SK-N-SH treated with all-trans-retinoic acid at 6 μM for 48 hours (cell line): ENCODE measurements around the gene KLHDC4.

Source experiments
- ATAC-seq: fragments of 200-7000 bp; cut with Tn5 transposase; 3 replicates; pipeline ENCODE4 v1.9.1; 2020; ENCODE audit warnings: mild to moderate bottlenecking, moderate library complexity
- ARNTL ChIP-seq: fragments of 450-650 bp; formaldehyde crosslinking; IDR thresholded peaks from 2 replicates; pipeline ENCODE4 v1.5.0; 2020; ENCODE audit warnings: low read depth, mild to moderate bottlenecking, moderate library complexity, borderline replicate concordance
- BACH2 ChIP-seq: fragments of 250-450 bp; sonication (Bioruptor Pico); IDR thresholded peaks from 2 replicates; pipeline ENCODE4 v1.9.0; 2021; ENCODE audit warnings: mild to moderate bottlenecking, borderline replicate concordance
- CSDC2 ChIP-seq: fragments of 250-450 bp; sonication (Bioruptor Pico); IDR thresholded peaks from 2 replicates; pipeline ENCODE4 v1.5.0; 2020; ENCODE audit warnings: mild to moderate bottlenecking, moderate library complexity
- ESRRG ChIP-seq: fragments of 250-450 bp; sonication (Bioruptor Pico); IDR thresholded peaks from 2 replicates; pipeline ENCODE4 v1.6.1; 2021; ENCODE audit warnings: mild to moderate bottlenecking
- GLIS3 ChIP-seq: fragments of 250-450 bp; sonication (Bioruptor Pico); IDR thresholded peaks from 2 replicates; pipeline ENCODE4 v1.5.0; 2020; ENCODE audit warnings: mild to moderate bottlenecking, moderate library complexity
- ISL1 ChIP-seq: fragments of 250-450 bp; sonication (Bioruptor Pico); IDR thresholded peaks from 2 replicates; pipeline ENCODE4 v2.1.2; 2022; ENCODE audit warnings: mild to moderate bottlenecking, moderate library complexity
- OSR1 ChIP-seq: fragments of 250-450 bp; sonication (Bioruptor Pico); IDR thresholded peaks from 2 replicates; pipeline ENCODE4 v1.8.0; 2022; ENCODE audit warnings: moderate library complexity, mild to moderate bottlenecking, inconsistent platforms
- RARB ChIP-seq: fragments of 250-450 bp; sonication (Bioruptor Pico); IDR thresholded peaks from 2 replicates; pipeline ENCODE4 v1.8.0; 2021; ENCODE audit warnings: mild to moderate bottlenecking, moderate library complexity
- SNAI2 ChIP-seq: fragments of 250-450 bp; sonication (Bioruptor Pico); IDR thresholded peaks from 2 replicates; pipeline ENCODE4 v1.5.0; 2020; ENCODE audit warnings: mild to moderate bottlenecking, moderate library complexity
- TCF4 ChIP-seq: fragments of 250-450 bp; sonication (Bioruptor Pico); IDR thresholded peaks from 2 replicates; pipeline ENCODE4 v1.8.0; 2021; ENCODE audit warnings: mild to moderate bottlenecking, moderate library complexity, borderline replicate concordance
- TOX ChIP-seq: fragments of 250-450 bp; sonication (Bioruptor Pico); IDR thresholded peaks from 2 replicates; pipeline ENCODE4 v1.8.0; 2021; ENCODE audit warnings: mild to moderate bottlenecking, moderate library complexity, borderline replicate concordance
- ZC3H10 ChIP-seq: fragments of 250-450 bp; sonication (Bioruptor Pico); IDR thresholded peaks from 2 replicates; pipeline ENCODE4 v1.5.1; 2021; ENCODE audit warnings: mild to moderate bottlenecking, moderate library complexity
- ZFP3 ChIP-seq: fragments of 250-450 bp; sonication (Bioruptor Pico); IDR thresholded peaks from 2 replicates; pipeline ENCODE4 v1.5.0; 2020; ENCODE audit warnings: mild to moderate bottlenecking, moderate library complexity
- ZFP30 ChIP-seq: fragments of 450-650 bp; formaldehyde crosslinking; IDR thresholded peaks from 2 replicates; pipeline ENCODE4 v1.5.0; 2022; ENCODE audit warnings: mild to moderate bottlenecking, moderate library complexity
- ZNF565 ChIP-seq: fragments of 450-650 bp; formaldehyde crosslinking; conservative IDR thresholded peaks from 2 replicates; pipeline ENCODE4 v1.5.0; 2020; ENCODE audit warnings: low read depth, mild to moderate bottlenecking, moderate library complexity
- ZNF70 ChIP-seq: fragments of 450-650 bp; formaldehyde crosslinking; IDR thresholded peaks from 2 replicates; pipeline ENCODE4 v1.5.0; 2020; ENCODE audit warnings: mild to moderate bottlenecking, moderate library complexity
- ZNF8 ChIP-seq: fragments of 450-650 bp; formaldehyde crosslinking; IDR thresholded peaks from 2 replicates; pipeline ENCODE4 v1.5.0; 2020; ENCODE audit warnings: mild to moderate bottlenecking, moderate library complexity
- TF ChIP-seq, protein P1 (sequence below): fragments of 250-450 bp; sonication (Bioruptor Pico); IDR thresholded peaks from 2 replicates; pipeline ENCODE4 v1.5.1; 2021; ENCODE audit warnings: mild to moderate bottlenecking, moderate library complexity
- TF ChIP-seq, protein P2 (sequence below): fragments of 250-450 bp; sonication (Bioruptor Pico); IDR thresholded peaks from 2 replicates; pipeline ENCODE4 v1.8.0; 2021; ENCODE audit warnings: low read depth, mild to moderate bottlenecking, moderate library complexity, borderline replicate concordance
- TF ChIP-seq, protein P3 (sequence below): fragments of 250-450 bp; sonication (Bioruptor Pico); IDR thresholded peaks from 2 replicates; pipeline ENCODE4 v1.5.0; 2020; ENCODE audit warnings: mild to moderate bottlenecking, moderate library complexity
- TF ChIP-seq, protein P4 (sequence below): fragments of 250-450 bp; sonication (Bioruptor Pico); IDR thresholded peaks from 2 replicates; pipeline ENCODE4 v1.8.0; 2020; ENCODE audit warnings: mild to moderate bottlenecking, moderate library complexity, borderline replicate concordance
- TF ChIP-seq, protein P5 (sequence below): fragments of 250-450 bp; sonication (Bioruptor Pico); IDR thresholded peaks from 2 replicates; pipeline ENCODE4 v1.5.1; 2020; ENCODE audit warnings: low read depth, mild to moderate bottlenecking, moderate library complexity

KLHDC4 gene

DNA sequence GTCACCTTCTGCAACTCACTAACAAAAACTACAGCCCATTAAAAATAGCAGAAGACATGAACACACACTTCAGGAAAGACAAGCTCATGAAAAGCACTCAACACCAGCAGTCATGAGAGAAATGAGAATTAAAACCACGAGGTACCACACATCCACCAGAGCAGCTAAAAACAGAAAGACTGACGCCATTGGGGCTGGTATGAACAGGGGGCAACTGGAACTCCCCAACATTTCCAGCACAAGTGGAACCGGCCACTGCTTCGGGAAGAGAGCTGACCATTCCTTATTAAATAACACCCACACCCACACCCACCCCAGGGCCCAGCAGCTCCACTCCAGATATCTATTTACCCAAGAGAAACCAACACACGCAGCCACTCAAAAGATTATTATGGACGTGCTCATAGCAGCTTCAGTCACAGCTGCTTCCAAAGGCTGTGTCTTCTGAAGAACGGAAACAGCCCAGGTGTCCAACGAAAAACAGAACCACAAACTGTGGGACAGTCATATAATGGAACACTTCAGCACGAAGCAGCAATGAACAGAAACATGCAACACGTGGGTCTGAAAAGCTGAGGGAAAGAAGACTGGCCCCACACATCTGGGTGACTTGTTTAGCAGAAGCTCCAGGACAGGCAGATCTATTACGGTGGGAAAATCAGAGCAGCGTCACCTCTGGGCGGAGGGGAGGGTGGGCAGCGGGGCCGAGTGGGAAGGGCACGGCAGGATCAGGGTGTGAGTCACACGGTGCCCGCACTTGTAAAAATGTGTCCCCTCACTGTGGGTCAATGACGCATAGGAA lies 41.1 kb downstream of the KLHDC4 start:
- ATAC-seq = no peak
- TF ChIP-seq, protein P1, sequence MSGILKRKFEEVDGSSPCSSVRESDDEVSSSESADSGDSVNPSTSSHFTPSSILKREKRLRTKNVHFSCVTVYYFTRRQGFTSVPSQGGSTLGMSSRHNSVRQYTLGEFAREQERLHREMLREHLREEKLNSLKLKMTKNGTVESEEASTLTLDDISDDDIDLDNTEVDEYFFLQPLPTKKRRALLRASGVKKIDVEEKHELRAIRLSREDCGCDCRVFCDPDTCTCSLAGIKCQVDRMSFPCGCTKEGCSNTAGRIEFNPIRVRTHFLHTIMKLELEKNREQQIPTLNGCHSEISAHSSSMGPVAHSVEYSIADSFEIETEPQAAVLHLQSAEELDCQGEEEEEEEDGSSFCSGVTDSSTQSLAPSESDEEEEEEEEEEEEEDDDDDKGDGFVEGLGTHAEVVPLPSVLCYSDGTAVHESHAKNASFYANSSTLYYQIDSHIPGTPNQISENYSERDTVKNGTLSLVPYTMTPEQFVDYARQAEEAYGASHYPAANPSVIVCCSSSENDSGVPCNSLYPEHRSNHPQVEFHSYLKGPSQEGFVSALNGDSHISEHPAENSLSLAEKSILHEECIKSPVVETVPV (CRISPR knock-in tag) = no peak
- TF ChIP-seq GLIS3 (CRISPR knock-in tag) (no peak), ZNF8 (no peak), ZFP3 (CRISPR knock-in tag) (no peak), ZNF565 (CRISPR knock-in tag) (no peak), TOX (CRISPR knock-in tag) (no peak), ESRRG (CRISPR knock-in tag) (no peak), ZNF70 (no peak), CSDC2 (CRISPR knock-in tag) (no peak), TCF4 (CRISPR knock-in tag) (no peak), SNAI2 (no peak)
- TF ChIP-seq, protein P2, sequence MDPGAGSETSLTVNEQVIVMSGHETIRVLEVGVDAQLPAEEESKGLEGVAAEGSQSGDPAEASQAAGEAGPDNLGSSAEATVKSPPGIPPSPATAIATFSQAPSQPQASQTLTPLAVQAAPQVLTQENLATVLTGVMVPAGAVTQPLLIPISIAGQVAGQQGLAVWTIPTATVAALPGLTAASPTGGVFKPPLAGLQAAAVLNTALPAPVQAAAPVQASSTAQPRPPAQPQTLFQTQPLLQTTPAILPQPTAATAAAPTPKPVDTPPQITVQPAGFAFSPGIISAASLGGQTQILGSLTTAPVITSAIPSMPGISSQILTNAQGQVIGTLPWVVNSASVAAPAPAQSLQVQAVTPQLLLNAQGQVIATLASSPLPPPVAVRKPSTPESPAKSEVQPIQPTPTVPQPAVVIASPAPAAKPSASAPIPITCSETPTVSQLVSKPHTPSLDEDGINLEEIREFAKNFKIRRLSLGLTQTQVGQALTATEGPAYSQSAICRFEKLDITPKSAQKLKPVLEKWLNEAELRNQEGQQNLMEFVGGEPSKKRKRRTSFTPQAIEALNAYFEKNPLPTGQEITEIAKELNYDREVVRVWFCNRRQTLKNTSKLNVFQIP (CRISPR knock-in tag) = no peak
- TF ChIP-seq, protein P3, sequence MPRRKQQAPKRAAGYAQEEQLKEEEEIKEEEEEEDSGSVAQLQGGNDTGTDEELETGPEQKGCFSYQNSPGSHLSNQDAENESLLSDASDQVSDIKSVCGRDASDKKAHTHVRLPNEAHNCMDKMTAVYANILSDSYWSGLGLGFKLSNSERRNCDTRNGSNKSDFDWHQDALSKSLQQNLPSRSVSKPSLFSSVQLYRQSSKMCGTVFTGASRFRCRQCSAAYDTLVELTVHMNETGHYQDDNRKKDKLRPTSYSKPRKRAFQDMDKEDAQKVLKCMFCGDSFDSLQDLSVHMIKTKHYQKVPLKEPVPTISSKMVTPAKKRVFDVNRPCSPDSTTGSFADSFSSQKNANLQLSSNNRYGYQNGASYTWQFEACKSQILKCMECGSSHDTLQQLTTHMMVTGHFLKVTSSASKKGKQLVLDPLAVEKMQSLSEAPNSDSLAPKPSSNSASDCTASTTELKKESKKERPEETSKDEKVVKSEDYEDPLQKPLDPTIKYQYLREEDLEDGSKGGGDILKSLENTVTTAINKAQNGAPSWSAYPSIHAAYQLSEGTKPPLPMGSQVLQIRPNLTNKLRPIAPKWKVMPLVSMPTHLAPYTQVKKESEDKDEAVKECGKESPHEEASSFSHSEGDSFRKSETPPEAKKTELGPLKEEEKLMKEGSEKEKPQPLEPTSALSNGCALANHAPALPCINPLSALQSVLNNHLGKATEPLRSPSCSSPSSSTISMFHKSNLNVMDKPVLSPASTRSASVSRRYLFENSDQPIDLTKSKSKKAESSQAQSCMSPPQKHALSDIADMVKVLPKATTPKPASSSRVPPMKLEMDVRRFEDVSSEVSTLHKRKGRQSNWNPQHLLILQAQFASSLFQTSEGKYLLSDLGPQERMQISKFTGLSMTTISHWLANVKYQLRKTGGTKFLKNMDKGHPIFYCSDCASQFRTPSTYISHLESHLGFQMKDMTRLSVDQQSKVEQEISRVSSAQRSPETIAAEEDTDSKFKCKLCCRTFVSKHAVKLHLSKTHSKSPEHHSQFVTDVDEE (CRISPR knock-in tag) = no peak
- TF ChIP-seq, protein P4, sequence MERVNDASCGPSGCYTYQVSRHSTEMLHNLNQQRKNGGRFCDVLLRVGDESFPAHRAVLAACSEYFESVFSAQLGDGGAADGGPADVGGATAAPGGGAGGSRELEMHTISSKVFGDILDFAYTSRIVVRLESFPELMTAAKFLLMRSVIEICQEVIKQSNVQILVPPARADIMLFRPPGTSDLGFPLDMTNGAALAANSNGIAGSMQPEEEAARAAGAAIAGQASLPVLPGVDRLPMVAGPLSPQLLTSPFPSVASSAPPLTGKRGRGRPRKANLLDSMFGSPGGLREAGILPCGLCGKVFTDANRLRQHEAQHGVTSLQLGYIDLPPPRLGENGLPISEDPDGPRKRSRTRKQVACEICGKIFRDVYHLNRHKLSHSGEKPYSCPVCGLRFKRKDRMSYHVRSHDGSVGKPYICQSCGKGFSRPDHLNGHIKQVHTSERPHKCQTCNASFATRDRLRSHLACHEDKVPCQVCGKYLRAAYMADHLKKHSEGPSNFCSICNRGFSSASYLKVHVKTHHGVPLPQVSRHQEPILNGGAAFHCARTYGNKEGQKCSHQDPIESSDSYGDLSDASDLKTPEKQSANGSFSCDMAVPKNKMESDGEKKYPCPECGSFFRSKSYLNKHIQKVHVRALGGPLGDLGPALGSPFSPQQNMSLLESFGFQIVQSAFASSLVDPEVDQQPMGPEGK (CRISPR knock-in tag) = no peak

DNA sequence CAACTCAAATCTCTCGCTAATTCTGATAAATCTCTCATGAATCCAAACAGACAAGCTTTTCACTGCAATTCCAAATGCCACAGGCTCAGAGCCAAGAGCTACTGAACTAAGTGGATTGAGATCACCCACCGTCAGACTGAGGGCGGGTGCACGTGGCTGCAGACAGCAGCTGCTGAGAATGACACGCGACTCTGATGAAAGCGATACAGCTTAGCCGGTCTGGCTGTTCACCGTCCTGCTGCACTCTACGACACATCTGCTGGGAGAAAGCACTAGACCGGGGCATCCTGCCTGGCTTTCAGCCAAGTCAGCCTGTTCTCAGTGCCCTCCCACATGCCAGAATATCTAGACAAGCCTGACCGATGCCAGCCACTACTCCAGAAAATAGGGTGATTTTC lies 42.6 kb downstream of the KLHDC4 start:
- peak; percentile 91 for ATAC-seq
- TF ChIP-seq ZC3H10 (CRISPR knock-in tag) = no peak
- TF ChIP-seq, protein P5, sequence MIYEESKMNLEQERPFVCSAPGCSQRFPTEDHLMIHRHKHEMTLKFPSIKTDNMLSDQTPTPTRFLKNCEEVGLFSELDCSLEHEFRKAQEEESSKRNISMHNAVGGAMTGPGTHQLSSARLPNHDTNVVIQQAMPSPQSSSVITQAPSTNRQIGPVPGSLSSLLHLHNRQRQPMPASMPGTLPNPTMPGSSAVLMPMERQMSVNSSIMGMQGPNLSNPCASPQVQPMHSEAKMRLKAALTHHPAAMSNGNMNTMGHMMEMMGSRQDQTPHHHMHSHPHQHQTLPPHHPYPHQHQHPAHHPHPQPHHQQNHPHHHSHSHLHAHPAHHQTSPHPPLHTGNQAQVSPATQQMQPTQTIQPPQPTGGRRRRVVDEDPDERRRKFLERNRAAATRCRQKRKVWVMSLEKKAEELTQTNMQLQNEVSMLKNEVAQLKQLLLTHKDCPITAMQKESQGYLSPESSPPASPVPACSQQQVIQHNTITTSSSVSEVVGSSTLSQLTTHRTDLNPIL (CRISPR knock-in tag) = 0 out of 2 replicates have a peak, but pooled peaks have one; percentile 13
- no peak for TF ChIP-seq ZNF565 (CRISPR knock-in tag)
- no peak for TF ChIP-seq ZNF8
- TF ChIP-seq, protein P1 (CRISPR knock-in tag) = no peak
- no peak for TF ChIP-seq BACH2
- TF ChIP-seq CSDC2 (CRISPR knock-in tag) = 0 out of 2 replicates have a peak, but pooled peaks have one; percentile 35
- TF ChIP-seq ARNTL (CRISPR knock-in tag) = peak; percentile 93
- TF ChIP-seq GLIS3 (CRISPR knock-in tag) = no peak
- peak; percentile 64 for TF ChIP-seq ISL1 (CRISPR knock-in tag)
- TF ChIP-seq TOX (CRISPR knock-in tag) = no peak
- TF ChIP-seq ZFP30 = no peak
- TF ChIP-seq RARB (CRISPR knock-in tag) = no peak
- TF ChIP-seq, protein P2 (CRISPR knock-in tag) = no peak
- TF ChIP-seq ZFP3 (CRISPR knock-in tag) = peak; percentile 56; the same call in 1 of the 2 replicates
- TF ChIP-seq, protein P3 (CRISPR knock-in tag) = peak; percentile 94
- no peak for TF ChIP-seq ESRRG (CRISPR knock-in tag)
- TF ChIP-seq TCF4 (CRISPR knock-in tag) = peak; percentile 91
- TF ChIP-seq OSR1 (CRISPR knock-in tag) = no peak
